ENCODE data around the gene TRIOBP. TPM values are rescaled to one million over a fixed set of nuclear protein-coding genes. Genes with fewer than 3 reads are reported as not detected.

TRIOBP gene
- total and polyA plus RNA-seq, 2 of the 13 experiments (the other 11 are each of a cell fraction or from before 2014, with no cell fraction given) = 6.1 to 15.4 TPM

GRCh38 chr22:37776639-37777005, 79.8 kb downstream of the TRIOBP start:
- intact Hi-C loops (cut with micrococcal nuclease; ENCODE audit: unreplicated experiment) = no loop called here
- Histone ChIP-seq H3K36me3 (replicated peaks in 1 of 2; ENCODE audit: control insufficient read depth in 1 of 2, insufficient read depth in 2 of 2, low read length in 2 of 2) (peaks cover 1 to 12% of the 10 kb centered on the region in 2 experiments; a peak in 2 of 5 replicates), H3K4me3 (replicated peaks in 1 of 3; ENCODE audit: insufficient read depth in 1 of 3, low read depth in 2 of 3, low read length in 3 of 3) (no peak overlapping the region), H3K9ac (ENCODE audit: insufficient read depth, low read depth, low read length) (no peak overlapping the region), H2AFZ (ENCODE audit: low read length) (no peak overlapping the region), H4K20me1 (ENCODE audit: insufficient read depth, low read length) (no peaks in the 10 kb centered on the region), H3K4me1 (ENCODE audit: insufficient read depth, low read length) (peaks cover 43% of the 10 kb centered on the region), H3K79me2 (ENCODE audit: insufficient read depth, low read length) (no peaks in the 10 kb centered on the region), H3K9me3 (ENCODE audit: low read length) (no peaks in the 10 kb centered on the region), H3K27ac (ENCODE audit: extremely low read length, insufficient read depth, low read length) (no peak overlapping the region), H3K27me3 (ENCODE audit: control insufficient read depth in 1 of 2, insufficient read depth in 2 of 2, low read length in 2 of 2) (no peaks in the 10 kb centered on the region), H3K4me2 (ENCODE audit: low read depth, low read length) (no peak overlapping the region)
- ChIA-PET POLR2A (no interaction called here), CTCF (ENCODE audit: low intra/inter-chr PET ratio, low total read pairs) (no interaction called here)
- in situ Hi-C loops (cut with HindIII; ENCODE audit: extremely low pct_ligation_motif_present, low pct_unique_long_range_greater_than_20kb) = no loop called here
- no TSS peak for BruUV-seq (replicated peaks)
- 75% methylated on average over 10 of the region's 10 CpGs for WGBS (ENCODE audit: low lambda C conversion rate)
- no peak for TF ChIP-seq AKNA (CRISPR knock-in tag; IDR thresholded peaks at IDR 0.05; ENCODE audit: borderline replicate concordance)
- FAIRE-seq (no peak), ATAC-seq (no peak), DNase-seq (ENCODE audit: low spot score) (no peak)

- POLR2A ChIA-PET = interaction anchor here (0.7 kb wide), 2 partner anchors 25 to 96 kb away, joined by 3 to 4 read pairs; no protein-coding TSS in a partner anchor
- TF ChIP-seq SMC3 (IDR thresholded peaks at IDR 0.05; ENCODE audit: low read length) (no peak), E2F2 (CRISPR knock-in tag; IDR thresholded peaks at IDR 0.05; ENCODE audit: borderline replicate concordance) (no peak), FOXK2 (IDR thresholded peaks at IDR 0.05) (no peak), AKNA (CRISPR knock-in tag; IDR thresholded peaks at IDR 0.05; ENCODE audit: borderline replicate concordance) (no peak), SETDB1 (CRISPR knock-in tag; IDR thresholded peaks at IDR 0.05; ENCODE audit: borderline replicate concordance) (no peak), SNAI1 (CRISPR knock-in tag; IDR thresholded peaks at IDR 0.05; ENCODE audit: borderline replicate concordance) (no peak)
These were observed 80.4 kb downstream of the TRIOBP start for GRCh38 chr22:37777122-37777687.

More at GRCh38 chr22:37777122-37777687, 80.4 kb downstream of the TRIOBP start:
- Histone ChIP-seq H3K9me3 (ENCODE audit: low read length) (no peaks in the 10 kb centered on the region), H3K4me3 (replicated peaks in 1 of 3; ENCODE audit: insufficient read depth in 1 of 3, low read depth in 2 of 3, low read length in 3 of 3) (no peak overlapping the region), H3K79me2 (ENCODE audit: insufficient read depth, low read length) (no peaks in the 10 kb centered on the region), H3K36me3 (replicated peaks in 1 of 2; ENCODE audit: control insufficient read depth in 1 of 2, insufficient read depth in 2 of 2, low read length in 2 of 2) (peaks cover 0 to 8% of the 10 kb centered on the region in 2 experiments; a peak in 1 of 5 replicates), H3K4me2 (ENCODE audit: low read depth, low read length) (no peak overlapping the region), H3K27me3 (ENCODE audit: control insufficient read depth in 1 of 2, insufficient read depth in 2 of 2, low read length in 2 of 2) (no peaks in the 10 kb centered on the region), H3K9ac (ENCODE audit: insufficient read depth, low read depth, low read length) (no peak overlapping the region), H3K4me1 (ENCODE audit: insufficient read depth, low read length) (peaks cover 49% of the 10 kb centered on the region), H3K27ac (ENCODE audit: extremely low read length, insufficient read depth, low read length) (no peak overlapping the region), H2AFZ (ENCODE audit: low read length) (no peak overlapping the region), H4K20me1 (ENCODE audit: insufficient read depth, low read length) (no peaks in the 10 kb centered on the region)
- TSS peak; percentile 35 for BruUV-seq (replicated peaks)
- CTCF ChIA-PET (ENCODE audit: low intra/inter-chr PET ratio, low total read pairs) = no interaction called here
- 42% methylated on average over 11 of the region's 11 CpGs for WGBS (ENCODE audit: low lambda C conversion rate)
- DNase-seq (ENCODE audit: low spot score) (peak; percentile 21), ATAC-seq (no peak), FAIRE-seq (no peak)
- in situ Hi-C loops (cut with HindIII; ENCODE audit: extremely low pct_ligation_motif_present, low pct_unique_long_range_greater_than_20kb) (no loop called here), intact Hi-C loops (cut with micrococcal nuclease; ENCODE audit: unreplicated experiment) (no loop called here)
